GM19023 (cell line): ENCODE data around the gene FREY1.
A peak's percentile ranks its signal among the peaks of the same experiment; 100 is the strongest.

Experiments used
- ATAC-seq: cut with Tn5 transposase; IDR thresholded peaks from one replicate; pipeline ENCODE4 v1.9.1; 2021; ENCODE audit warnings: mild to moderate bottlenecking, moderate library complexity; ENCODE audit not compliant: unreplicated experiment

The FREY1 gene

DNA sequence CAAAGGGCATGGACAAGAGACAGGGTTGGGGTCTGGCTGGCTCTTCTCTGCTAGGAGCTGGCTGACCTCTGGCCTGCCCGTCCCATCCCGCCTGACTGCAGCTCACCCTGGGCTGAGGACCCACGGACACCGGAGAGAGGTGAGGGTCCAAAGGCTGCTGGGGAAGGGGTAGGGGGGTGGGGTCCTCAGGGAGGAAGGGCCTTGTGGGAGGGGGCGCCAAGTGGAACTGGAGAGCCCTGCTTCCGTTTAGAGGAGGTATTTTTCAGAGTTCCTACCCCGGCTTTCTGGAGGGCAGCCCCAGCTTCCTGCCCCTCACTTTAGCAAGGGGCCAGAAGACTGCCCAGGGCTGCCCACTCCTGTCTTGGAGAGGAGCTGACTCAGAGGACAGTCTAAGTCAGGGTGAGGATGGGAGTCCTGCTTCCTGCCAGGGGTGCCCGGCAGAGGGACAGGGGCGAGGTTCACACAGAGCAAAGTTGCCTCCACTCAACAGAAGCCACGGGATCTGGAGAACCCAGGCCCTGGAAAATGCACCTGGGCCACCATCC is 22.5 kb upstream of the FREY1 start:
- ATAC-seq, result peak; percentile 24

DNA sequence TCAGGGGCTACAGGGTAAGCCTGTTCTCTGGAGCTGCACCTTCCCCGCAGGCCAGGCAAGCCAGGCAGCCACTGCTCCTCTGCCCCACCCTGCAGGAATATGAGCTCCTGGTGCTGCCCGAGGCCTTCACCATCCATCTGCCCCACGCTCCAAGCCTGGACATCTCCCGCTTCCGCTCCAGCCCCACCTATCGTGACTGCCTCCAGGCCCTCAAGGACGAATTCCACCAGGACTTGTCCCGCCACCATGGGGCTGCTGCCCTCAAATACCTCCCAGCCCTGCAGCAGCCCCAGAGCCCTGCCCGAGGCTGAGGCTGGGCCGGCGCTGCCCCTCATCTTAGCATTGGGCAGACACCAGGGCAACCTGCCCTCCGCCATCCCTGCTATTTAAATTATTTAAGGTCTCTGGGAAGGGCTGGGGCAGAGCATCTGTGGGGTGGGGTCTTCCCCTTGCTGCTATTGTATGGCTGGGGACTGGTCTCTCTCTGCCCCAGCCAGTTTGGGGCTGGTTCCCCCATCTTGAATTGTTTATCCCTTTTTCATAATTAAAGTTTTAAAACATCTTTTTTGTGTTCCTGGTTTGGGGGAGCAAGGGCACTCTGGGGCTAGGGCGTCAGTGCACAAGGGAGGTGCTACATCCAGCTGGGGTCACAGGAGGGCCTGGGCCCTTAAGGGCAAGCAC is 21.6 kb upstream of the FREY1 start:
- ATAC-seq, result no peak

DNA sequence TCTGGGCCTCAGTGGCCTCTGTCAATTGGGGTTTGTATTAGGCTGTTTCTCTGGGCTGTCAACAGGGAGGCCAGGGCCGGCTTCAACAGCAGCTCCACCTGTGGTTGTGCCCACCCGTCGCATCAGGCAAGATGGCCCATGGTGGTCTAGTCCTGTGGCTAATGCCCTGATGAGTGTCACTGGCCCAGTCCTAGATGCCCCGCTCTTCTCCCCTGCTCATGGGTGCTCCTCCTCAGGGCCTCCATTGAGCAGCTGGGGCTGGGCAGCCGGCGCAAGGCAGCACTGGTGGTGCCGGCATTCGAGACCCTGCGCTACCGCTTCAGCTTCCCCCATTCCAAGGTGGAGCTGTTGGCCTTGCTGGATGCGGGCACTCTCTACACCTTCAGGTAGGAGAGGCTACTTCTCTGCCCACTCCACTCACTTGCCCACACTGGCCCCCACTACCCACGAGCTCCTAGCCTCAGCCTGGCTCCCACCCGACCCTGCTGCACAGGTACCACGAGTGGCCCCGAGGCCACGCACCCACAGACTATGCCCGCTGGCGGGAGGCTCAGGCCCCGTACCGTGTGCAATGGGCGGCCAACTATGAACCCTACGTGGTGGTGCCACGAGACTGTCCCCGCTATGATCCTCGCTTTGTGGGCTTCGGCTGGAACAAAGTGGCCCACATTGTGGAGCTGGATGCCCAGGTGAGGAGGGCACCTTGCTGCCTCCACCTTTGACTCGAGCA is 20.8 kb upstream of the FREY1 start:
- ATAC-seq, result no peak

- ATAC-seq, result no peak
Measured at GRCh38 chr11:45927332-45927683, 20.2 kb upstream of the FREY1 start.

DNA sequence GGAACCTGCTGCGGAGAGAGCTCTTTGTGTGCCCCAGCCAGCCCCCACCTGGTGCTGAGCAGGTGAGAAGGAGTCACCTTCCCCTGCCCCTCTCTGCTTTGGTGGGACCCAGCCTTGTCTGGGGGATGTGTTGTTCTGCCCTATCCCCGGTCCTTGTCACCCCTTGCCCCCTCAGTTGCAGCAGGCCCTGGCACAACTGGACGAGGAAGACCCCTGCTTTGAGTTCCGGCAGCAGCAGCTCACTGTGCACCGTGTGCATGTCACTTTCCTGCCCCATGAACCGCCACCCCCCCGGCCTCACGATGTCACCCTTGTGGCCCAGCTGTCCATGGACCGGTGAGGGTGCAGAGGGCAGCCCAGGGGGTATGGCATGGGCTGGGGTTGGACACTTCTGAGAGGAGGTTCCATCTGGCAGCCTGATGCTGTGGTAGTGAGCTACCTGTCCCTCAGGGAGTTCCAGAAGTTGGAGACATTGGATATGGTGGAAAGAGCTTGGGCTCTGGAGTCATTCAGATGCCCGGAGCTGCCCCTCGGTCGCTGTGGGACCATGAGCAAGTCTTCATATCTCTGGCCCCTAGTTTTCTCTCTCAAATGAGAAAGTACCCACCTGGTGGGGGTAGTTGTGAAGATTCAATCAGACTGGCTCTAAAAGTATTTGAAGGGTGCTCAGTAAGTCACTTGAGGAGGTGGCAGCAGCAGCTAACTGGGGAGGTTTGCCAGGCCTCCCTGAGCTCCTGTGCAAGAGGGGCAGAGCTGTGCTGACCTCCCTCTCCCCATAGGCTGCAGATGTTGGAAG is 19.7 kb upstream of the FREY1 start:
- no peak for ATAC-seq

DNA sequence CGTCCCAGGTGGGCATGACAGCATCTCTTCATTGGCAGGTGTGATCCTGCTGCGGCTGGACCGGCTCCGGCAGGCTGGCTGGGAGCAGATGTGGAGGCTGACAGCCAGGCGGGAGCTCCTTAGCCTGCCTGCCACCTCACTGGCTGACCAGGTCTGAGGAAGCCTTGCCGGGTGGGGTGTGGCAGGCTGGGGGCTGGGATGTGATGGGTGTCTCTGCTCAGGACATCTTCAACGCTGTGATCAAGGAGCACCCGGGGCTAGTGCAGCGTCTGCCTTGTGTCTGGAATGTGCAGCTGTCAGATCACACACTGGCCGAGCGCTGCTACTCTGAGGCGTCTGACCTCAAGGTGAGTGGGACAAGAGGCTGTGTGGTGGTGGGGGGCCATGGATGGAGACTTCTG is 18.9 kb upstream of the FREY1 start:
- no peak for ATAC-seq

DNA sequence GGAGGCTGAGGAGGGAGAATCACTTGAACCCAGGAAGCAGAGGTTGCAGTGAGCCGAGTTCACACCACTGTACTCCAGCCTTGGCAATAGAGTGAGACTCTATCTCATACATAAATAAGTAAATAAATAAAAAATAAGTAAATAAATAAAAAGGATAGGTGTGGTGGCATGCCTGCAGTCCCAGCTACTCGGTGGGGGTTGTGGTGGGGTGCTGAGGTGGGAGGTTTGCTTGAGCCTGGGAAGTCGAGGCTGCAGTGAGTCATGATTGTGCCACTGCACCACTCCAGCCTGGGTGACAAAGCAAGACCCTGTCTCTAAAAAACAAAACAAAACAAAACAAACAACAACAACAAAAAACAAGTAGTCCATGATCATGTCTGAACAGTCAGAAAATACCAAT is 18.5 kb upstream of the FREY1 start:
- ATAC-seq, result no peak

- no peak for ATAC-seq
Measured at GRCh38 chr11:45924927-45925326, 17.9 kb upstream of the FREY1 start.

- no peak for ATAC-seq
Measured at GRCh38 chr11:45924036-45924915, 17.2 kb upstream of the FREY1 start.

- ATAC-seq, result no peak
Measured at GRCh38 chr11:45922425-45923082, 15.5 kb upstream of the FREY1 start, which contains the start of gene LARGE2. Gene LARGE2 (plus strand): TSS chr11:45922656. CDS start chr11:45922883, 227 bp downstream.

GRCh38 chr11:45921561-45922424 is 14.7 kb upstream of the FREY1 start:
- ATAC-seq, result no peak

- ATAC-seq, result no peak
Measured at GRCh38 chr11:45920531-45921477, 13.7 kb upstream of the FREY1 start.

DNA sequence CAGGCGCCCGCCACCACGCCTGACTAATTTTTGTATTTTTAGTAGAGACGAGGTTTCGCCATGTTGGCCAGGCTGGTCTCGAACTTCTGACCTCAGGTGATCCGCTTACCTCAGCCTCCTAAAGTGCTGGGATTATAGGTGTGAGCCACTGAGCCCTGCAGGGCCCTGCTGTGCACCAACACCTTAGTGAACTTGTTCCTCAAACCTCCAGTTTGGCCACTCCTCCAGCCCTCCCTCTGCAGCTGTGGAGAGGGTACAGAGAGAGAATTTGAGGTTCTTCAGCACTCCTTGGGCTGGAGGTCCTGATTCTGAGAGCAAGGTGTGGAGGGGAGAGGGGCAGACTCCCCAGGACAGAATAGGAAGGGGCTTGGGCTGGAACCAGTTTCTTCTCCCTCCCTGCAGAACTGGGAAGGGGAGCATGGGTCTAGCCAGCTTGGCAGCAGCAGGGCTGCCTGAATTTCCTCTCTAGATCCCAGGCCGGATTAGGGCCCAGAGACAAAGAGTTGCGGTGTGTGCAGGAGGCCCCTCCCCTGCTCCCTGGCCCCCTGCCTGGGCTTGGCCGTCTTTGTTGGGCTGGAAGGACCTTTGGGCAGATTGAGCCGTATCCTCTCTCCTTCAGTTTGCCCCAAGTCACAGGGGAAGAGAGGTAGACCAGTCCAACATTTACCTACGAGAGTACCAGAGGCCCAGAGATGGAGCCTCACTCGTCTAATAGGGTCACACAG is 12.9 kb upstream of the FREY1 start:
- no peak for ATAC-seq

DNA sequence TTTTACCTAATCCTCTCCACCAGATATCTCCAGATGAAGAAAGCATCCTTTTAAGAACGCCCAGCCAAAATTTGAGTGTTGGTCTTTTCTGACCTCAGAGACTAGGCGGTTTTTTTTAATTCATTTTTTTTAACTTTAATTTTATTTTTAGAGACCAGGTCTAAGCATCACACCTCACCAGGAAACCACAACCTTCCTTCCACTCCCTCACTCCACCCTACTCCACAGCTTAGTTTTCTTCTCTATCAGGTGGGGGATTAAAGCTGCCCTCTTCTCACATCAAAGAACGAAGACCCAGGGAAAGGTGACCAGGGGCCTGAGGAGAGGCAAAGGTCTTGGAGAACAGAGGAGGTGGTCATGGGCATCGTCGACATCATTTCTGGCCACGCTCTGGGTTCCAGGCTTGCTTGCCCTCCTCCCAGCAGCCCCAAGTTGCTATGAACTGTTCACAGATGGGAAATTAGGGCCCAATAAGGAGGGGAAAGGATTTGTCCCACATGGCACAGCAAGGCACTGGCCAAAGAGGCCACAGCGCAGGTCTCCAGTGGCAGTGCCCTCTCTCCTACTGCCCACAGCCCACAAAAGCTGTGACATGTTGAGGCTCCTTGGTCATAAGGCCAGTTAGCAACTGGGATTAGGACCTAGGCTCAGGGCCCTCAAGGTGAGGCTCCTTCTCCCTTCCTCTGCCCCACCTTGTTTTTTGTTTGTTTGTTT is 12.0 kb upstream of the FREY1 start:
- no peak for ATAC-seq

GRCh38 chr11:45918331-45918941 is 11.4 kb upstream of the FREY1 start:
- peak; percentile 43 for ATAC-seq

DNA sequence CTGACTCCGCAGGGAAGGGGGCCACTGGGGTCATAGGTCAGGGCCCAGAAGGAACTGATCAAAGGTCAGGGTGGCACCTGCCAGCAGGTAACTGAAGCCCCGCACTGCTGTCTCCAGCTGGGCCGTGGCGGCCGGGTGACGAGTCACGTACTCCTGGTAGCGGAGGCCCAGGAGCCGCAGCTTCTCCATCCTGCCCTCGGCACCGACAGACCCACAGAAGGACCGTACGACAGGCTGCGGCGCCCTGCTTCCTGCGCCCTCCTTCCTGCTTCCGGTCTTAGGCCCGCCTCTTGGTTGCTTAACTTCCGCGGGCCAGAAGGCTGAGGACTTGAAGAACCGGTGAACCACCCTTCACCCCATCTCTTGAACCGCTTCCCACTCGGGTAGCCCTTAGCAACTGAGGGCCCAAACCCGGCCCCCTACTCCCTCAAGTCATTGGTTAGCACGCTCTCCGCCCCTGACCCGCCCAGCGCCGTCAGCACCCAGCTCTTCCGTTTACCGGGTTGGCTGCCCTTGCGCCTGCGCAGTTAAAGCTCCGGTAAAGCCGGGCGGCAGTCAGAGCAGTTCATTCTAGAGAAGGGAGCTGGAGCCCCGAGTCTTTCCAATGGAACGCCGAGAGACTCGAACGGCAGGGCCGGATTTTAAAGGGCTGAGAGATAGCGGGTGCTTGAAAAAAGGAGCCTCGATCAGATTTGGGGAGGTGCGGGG is 10.7 kb upstream of the FREY1 start, which contains the start of gene PEX16:
Gene PEX16, minus strand, starts transcription at position 255 of the 708 bp plus-strand sequence. Its CDS starts 66 bp downstream, at position 189.
- peak; percentile 89 for ATAC-seq
